ENCODE data around the gene LTBP2. TPM values are rescaled to one million over a fixed set of nuclear protein-coding genes. Genes with fewer than 3 reads are reported as not detected.
A peak's percentile ranks its signal among the peaks of the same experiment; 100 is the strongest.

Gene LTBP2
- total and polyA plus RNA-seq, 2 of the 13 experiments (the other 11 are each of a cell fraction or from before 2014, with no cell fraction given): 0.20 to 0.41 TPM

- POLR2A ChIA-PET: no interaction called here
Observed at GRCh38 chr14:74551431-74552371, 60.3 kb downstream of the LTBP2 start.

More at GRCh38 chr14:74551431-74552371, 60.3 kb downstream of the LTBP2 start:
- Histone ChIP-seq H3K36me3 (replicated peaks in 1 of 2; ENCODE audit: control insufficient read depth in 1 of 2, insufficient read depth in 2 of 2, low read length in 2 of 2) (no peaks in the 10 kb centered on the region), H2AFZ (ENCODE audit: low read length) (no peak overlapping the region), H3K79me2 (ENCODE audit: insufficient read depth, low read length) (no peaks in the 10 kb centered on the region), H4K20me1 (ENCODE audit: insufficient read depth, low read length) (no peaks in the 10 kb centered on the region), H3K4me1 (ENCODE audit: insufficient read depth, low read length) (peaks cover 8% of the 10 kb centered on the region), H3K9ac (ENCODE audit: insufficient read depth, low read depth, low read length) (no peak overlapping the region), H3K9me3 (ENCODE audit: low read length) (no peaks in the 10 kb centered on the region), H3K27ac (ENCODE audit: extremely low read length, insufficient read depth, low read length) (no peak overlapping the region), H3K4me2 (ENCODE audit: low read depth, low read length) (no peak overlapping the region), H3K4me3 (replicated peaks in 1 of 3; ENCODE audit: insufficient read depth in 1 of 3, low read depth in 2 of 3, low read length in 3 of 3) (no peak overlapping the region), H3K27me3 (ENCODE audit: control insufficient read depth in 1 of 2, insufficient read depth in 2 of 2, low read length in 2 of 2) (peaks cover 2 to 7% of the 10 kb centered on the region in 2 experiments; a peak in 2 of 5 replicates)
- ATAC-seq (peak; percentile 30; the same call in 2 of the 3 replicates), DNase-seq (ENCODE audit: low spot score) (no peak), FAIRE-seq (no peak)
- intact Hi-C loops (cut with micrococcal nuclease; ENCODE audit: unreplicated experiment): no loop called here
- no TSS peak for BruUV-seq (replicated peaks)
- TF ChIP-seq AHDC1 (CRISPR knock-in tag; IDR thresholded peaks at IDR 0.05; ENCODE audit: borderline replicate concordance) (no peak), TEAD3 (CRISPR knock-in tag; optimal IDR thresholded peaks at IDR 0.05; ENCODE audit: borderline replicate concordance) (peak; percentile 30), ONECUT2 (CRISPR knock-in tag; IDR thresholded peaks at IDR 0.05) (0 out of 2 replicates have a peak, but pooled peaks have one; percentile 28)
- whole genome bisulfite sequencing (ENCODE audit: low lambda C conversion rate): 18% methylated on average over 9 of the region's 21 CpGs
- in situ Hi-C loops (cut with HindIII; ENCODE audit: extremely low pct_ligation_motif_present, low pct_unique_long_range_greater_than_20kb): no loop called here
- CTCF ChIA-PET (ENCODE audit: low intra/inter-chr PET ratio, low total read pairs): no interaction called here

All from HepG2 (cell line).